GM23248 (cell line): ENCODE data around the gene CERS5.

Source experiments
- EZH2 ChIP-seq: fragments of 200-600 bp; sonication (generic); IDR thresholded peaks from 2 replicates; pipeline ENCODE4 v1.6.1; 2018; ENCODE audit warnings: antibody characterized with exemption, mild to moderate bottlenecking; ENCODE audit not compliant: insufficient read depth, poor library complexity, severe bottlenecking
- EZH2phosphoT487 ChIP-seq: fragments of 200-600 bp; sonication (generic); IDR thresholded peaks from 2 replicates; pipeline ENCODE4 v1.6.1; 2018; ENCODE audit warnings: antibody characterized with exemption, moderate library complexity, mild to moderate bottlenecking, low read depth; ENCODE audit not compliant: insufficient read depth

- TF ChIP-seq EZH2 (no peak), EZH2phosphoT487 (no peak)
Measured at GRCh38 chr12:50083301-50083700, 83.9 kb downstream of the CERS5 start.
